Esophagus muscularis mucosa (tissue), 3 donors: ENCODE measurements around the gene P4HB.

Source experiments
- CTCF ChIP-seq, 3 experiments: fragments of 200-600 bp in 2 of 3; fragments of 450-650 bp in 1 of 3; sonication (generic) in 2 of 3; IDR thresholded peaks; one replicate each; pipeline ENCODE4 v1.5.1; 2017 to 2019; ENCODE audit warnings: antibody characterized with exemption in 3 of 3, mild to moderate bottlenecking in 2 of 3, moderate library complexity in 1 of 3
- POLR2A ChIP-seq: fragments of 450-650 bp; IDR thresholded peaks from one replicate; pipeline ENCODE4 v1.6.1; 2017; ENCODE audit warnings: antibody characterized with exemption, moderate library complexity, mild to moderate bottlenecking, low read depth
- POLR2AphosphoS5 ChIP-seq, 2 donors: sonication (generic); formaldehyde crosslinking; IDR thresholded peaks; one replicate each; pipeline ENCODE4 v1.6.1; 2017; ENCODE audit warnings: antibody characterized with exemption in 2 of 2

- no peak for TF ChIP-seq CTCF (IDR thresholded peaks at IDR 0.05)
- TF ChIP-seq POLR2AphosphoS5 (IDR thresholded peaks at IDR 0.05) = no peak
- TF ChIP-seq POLR2A = no peak
Measured at GRCh38 chr17:81844327-81844851, 15.9 kb downstream of the P4HB start.
